Measurements from ENCODE around the gene CELA1. TPM values are rescaled to one million over a fixed set of nuclear protein-coding genes. Genes with fewer than 3 reads are reported as not detected.
"Not testable (repeated sequence)": the region's sequence is repeated elsewhere in the genome, so short reads cannot be mapped to it uniquely, and the experiment has no call there.

The CELA1 gene
- total RNA-seq, 1 experiment from 2014 or later = not detected

GRCh38 chr12:51306507-51306906 is 40.0 kb downstream of the CELA1 start:
- H3K18ac ChIP-seq (ENCODE audit: insufficient read length, low read depth, low read length) = no peak overlapping the region
- no CpG with 5 or more reads among the region's 5 CpGs for WGBS (ENCODE audit: extremely low coverage, insufficient read length, low lambda C conversion rate)
- H3K23ac ChIP-seq (ENCODE audit: insufficient read length, low read depth, low read length) = no peak overlapping the region
- H3K36me3 Mint-ChIP-seq (ENCODE audit: insufficient read depth in 1 of 3, low read depth in 3 of 3) = no peaks in the 10 kb centered on the region
- H3K79me1 ChIP-seq (ENCODE audit: insufficient read depth, low read depth, low read length, poor library complexity, severe bottlenecking) = no peaks in the 10 kb centered on the region
- no peak overlapping the region for H2BK12ac ChIP-seq (ENCODE audit: insufficient read length, low read depth, low read length)
- no peak overlapping the region for H2BK15ac ChIP-seq (ENCODE audit: low read depth, low read length)
- no peaks in the 10 kb centered on the region for H3K9me3 Mint-ChIP-seq
- no peak overlapping the region for H3T11ph ChIP-seq (ENCODE audit: low read length)
- H3K14ac ChIP-seq (ENCODE audit: insufficient read depth, low read length) = no peak overlapping the region
- H2AFZ ChIP-seq (ENCODE audit: low read length) = no peak overlapping the region
- H2AK5ac ChIP-seq (ENCODE audit: insufficient read length, low read length) = no peak overlapping the region
- no peak overlapping the region for H3K27ac Mint-ChIP-seq
- no peak overlapping the region for H2BK120ac ChIP-seq (ENCODE audit: low read depth, low read length, poor library complexity, severe bottlenecking)
- no peak overlapping the region for H2BK20ac ChIP-seq (ENCODE audit: low read depth, low read length, poor library complexity, severe bottlenecking)
- peaks cover 0 to 12% of the 10 kb centered on the region in 2 experiments; a peak in 2 of 4 replicates for H3K4me1 Mint-ChIP-seq
- no peaks in the 10 kb centered on the region for H3K27me3 Mint-ChIP-seq (ENCODE audit: low read depth)
- H4K20me1 ChIP-seq (ENCODE audit: control insufficient read depth, insufficient read depth, insufficient read length) = no peaks in the 10 kb centered on the region
- H3K4me1 ChIP-seq (ENCODE audit: insufficient read depth, low read length) = no peaks in the 10 kb centered on the region
- no peaks in the 10 kb centered on the region for H3K9me3 ChIP-seq (ENCODE audit: control insufficient read depth, low read depth, low read length)
- H3K23me2 ChIP-seq (ENCODE audit: insufficient read length, low read depth, low read length, poor library complexity, severe bottlenecking) = no peaks in the 10 kb centered on the region
- no peak overlapping the region for H3K4me3 Mint-ChIP-seq
- no peaks in the 10 kb centered on the region for H3K27me3 ChIP-seq (ENCODE audit: insufficient read depth, low read length)
- no peak overlapping the region for H4K5ac ChIP-seq (ENCODE audit: insufficient read length, low read depth, low read length)
- H3K56ac ChIP-seq (ENCODE audit: insufficient read length, low read depth, low read length) = no peak overlapping the region
- no peak for DNase-seq
- H3K4me2 ChIP-seq (ENCODE audit: insufficient read depth, insufficient read length, low read length) = no peak overlapping the region
- no peak overlapping the region for H3K27ac ChIP-seq (ENCODE audit: insufficient read length, low read depth, low read length)
- H3K79me2 ChIP-seq (ENCODE audit: insufficient read depth, low read length) = no peaks in the 10 kb centered on the region
- no peak overlapping the region for H4K91ac ChIP-seq (ENCODE audit: insufficient read length, low read depth, low read length)
- no peak overlapping the region for H3K9ac ChIP-seq (ENCODE audit: extremely low read depth, insufficient read length, low read length)
- TF ChIP-seq CTCF (conservative IDR thresholded peaks at IDR 0.05) = no peak
- no peak overlapping the region for H4K8ac ChIP-seq (replicated peaks; ENCODE audit: insufficient read length, low read depth, low read length)
- H3K4ac ChIP-seq (ENCODE audit: low read depth, low read length) = no peak overlapping the region
- H2BK5ac ChIP-seq (ENCODE audit: insufficient read length, low read length) = no peak overlapping the region

GRCh38 chr12:51300768-51301167 is 45.7 kb downstream of the CELA1 start:
- not testable (repeated sequence) for H2AFZ ChIP-seq (ENCODE audit: low read length); H3K79me2 ChIP-seq (ENCODE audit: insufficient read depth, low read length); H3K4me3 Mint-ChIP-seq; H4K5ac ChIP-seq (ENCODE audit: insufficient read length, low read depth, low read length); H2BK12ac ChIP-seq (ENCODE audit: insufficient read length, low read depth, low read length); H3K27me3 Mint-ChIP-seq (ENCODE audit: low read depth); H3K9me3 Mint-ChIP-seq; H3K9me3 ChIP-seq (ENCODE audit: control insufficient read depth, low read depth, low read length); H4K20me1 ChIP-seq (ENCODE audit: control insufficient read depth, insufficient read depth, insufficient read length); H3K4me1 ChIP-seq (ENCODE audit: insufficient read depth, low read length); H3K23me2 ChIP-seq (ENCODE audit: insufficient read length, low read depth, low read length, poor library complexity, severe bottlenecking); H3K9ac ChIP-seq (ENCODE audit: extremely low read depth, insufficient read length, low read length); H3K27ac Mint-ChIP-seq; H3K4ac ChIP-seq (ENCODE audit: low read depth, low read length); H3K36me3 Mint-ChIP-seq (ENCODE audit: insufficient read depth in 1 of 3, low read depth in 3 of 3); H2BK5ac ChIP-seq (ENCODE audit: insufficient read length, low read length); H4K91ac ChIP-seq (ENCODE audit: insufficient read length, low read depth, low read length); H3K27ac ChIP-seq (ENCODE audit: insufficient read length, low read depth, low read length); H4K8ac ChIP-seq (replicated peaks; ENCODE audit: insufficient read length, low read depth, low read length); H2BK15ac ChIP-seq (ENCODE audit: low read depth, low read length); H3T11ph ChIP-seq (ENCODE audit: low read length); H3K79me1 ChIP-seq (ENCODE audit: insufficient read depth, low read depth, low read length, poor library complexity, severe bottlenecking); H2AK5ac ChIP-seq (ENCODE audit: insufficient read length, low read length); H3K4me2 ChIP-seq (ENCODE audit: insufficient read depth, insufficient read length, low read length); H3K27me3 ChIP-seq (ENCODE audit: insufficient read depth, low read length); H3K14ac ChIP-seq (ENCODE audit: insufficient read depth, low read length); H2BK20ac ChIP-seq (ENCODE audit: low read depth, low read length, poor library complexity, severe bottlenecking); H3K56ac ChIP-seq (ENCODE audit: insufficient read length, low read depth, low read length); H2BK120ac ChIP-seq (ENCODE audit: low read depth, low read length, poor library complexity, severe bottlenecking); DNase-seq; H3K23ac ChIP-seq (ENCODE audit: insufficient read length, low read depth, low read length); H3K18ac ChIP-seq (ENCODE audit: insufficient read length, low read depth, low read length)
- no CpG with 5 or more reads among the region's 10 CpGs for WGBS (ENCODE audit: extremely low coverage, insufficient read length, low lambda C conversion rate)
- peaks cover 6 to 21% of the 10 kb centered on the region in 2 experiments; a peak in 3 of 4 replicates for H3K4me1 Mint-ChIP-seq

Data from H9 (cell line).